Measurements from ENCODE around the gene PTH1R.

The PTH1R gene

GRCh38 chr3:46849686-46850467 is 27.6 kb upstream of the PTH1R start:
- no peak for DNase-seq (ENCODE audit: low spot score)

- no peak for DNase-seq (ENCODE audit: low spot score)
These were observed 27.1 kb upstream of the PTH1R start for GRCh38 chr3:46850468-46850779.

GRCh38 chr3:46851364-46852333 is 25.9 kb upstream of the PTH1R start:
- no peak for DNase-seq (ENCODE audit: low spot score)

- no peak for DNase-seq (ENCODE audit: low spot score)
These were observed 25.2 kb upstream of the PTH1R start for GRCh38 chr3:46852334-46852720.

GRCh38 chr3:46852839-46853355 is 24.6 kb upstream of the PTH1R start:
- no peak for DNase-seq (ENCODE audit: low spot score)

- no peak for DNase-seq (ENCODE audit: low spot score)
These were observed 23.8 kb upstream of the PTH1R start for GRCh38 chr3:46853441-46854415.

- no peak for DNase-seq (ENCODE audit: low spot score)
These were observed 22.9 kb upstream of the PTH1R start for GRCh38 chr3:46854555-46854991.

- DNase-seq (ENCODE audit: low spot score): no peak
These were observed 20.7 kb upstream of the PTH1R start for GRCh38 chr3:46856576-46857471.

- DNase-seq (ENCODE audit: low spot score): no peak
These were observed 19.8 kb upstream of the PTH1R start for GRCh38 chr3:46857485-46858341.

GRCh38 chr3:46858456-46858855 is 19.1 kb upstream of the PTH1R start:
- DNase-seq (ENCODE audit: low spot score): no peak

GRCh38 chr3:46859001-46859710 is 18.4 kb upstream of the PTH1R start:
- no peak for DNase-seq (ENCODE audit: low spot score)

- DNase-seq (ENCODE audit: low spot score): no peak
These were observed 17.3 kb upstream of the PTH1R start for GRCh38 chr3:46860017-46860809.

- no peak for DNase-seq (ENCODE audit: low spot score)
These were observed 16.5 kb upstream of the PTH1R start for GRCh38 chr3:46860810-46861604.

- no peak for DNase-seq (ENCODE audit: low spot score)
These were observed 15.7 kb upstream of the PTH1R start for GRCh38 chr3:46861605-46862368.

- DNase-seq (ENCODE audit: low spot score): no peak
These were observed 15.0 kb upstream of the PTH1R start for GRCh38 chr3:46862369-46863025.

GRCh38 chr3:46863261-46863782 is 14.2 kb upstream of the PTH1R start, which contains the start of gene MYL3:
Gene MYL3, minus strand, starts transcription at chr3:46863444. Its CDS starts 54 bp downstream, at chr3:46863390.
- no peak for DNase-seq (ENCODE audit: low spot score)

Data from putamen (tissue), 1 donor.